ENCODE measurements around the gene PAK2.
"Not testable (repeated sequence)": the region's sequence is repeated elsewhere in the genome, so short reads cannot be mapped to it uniquely, and the experiment has no call there.

PAK2 gene

DNA sequence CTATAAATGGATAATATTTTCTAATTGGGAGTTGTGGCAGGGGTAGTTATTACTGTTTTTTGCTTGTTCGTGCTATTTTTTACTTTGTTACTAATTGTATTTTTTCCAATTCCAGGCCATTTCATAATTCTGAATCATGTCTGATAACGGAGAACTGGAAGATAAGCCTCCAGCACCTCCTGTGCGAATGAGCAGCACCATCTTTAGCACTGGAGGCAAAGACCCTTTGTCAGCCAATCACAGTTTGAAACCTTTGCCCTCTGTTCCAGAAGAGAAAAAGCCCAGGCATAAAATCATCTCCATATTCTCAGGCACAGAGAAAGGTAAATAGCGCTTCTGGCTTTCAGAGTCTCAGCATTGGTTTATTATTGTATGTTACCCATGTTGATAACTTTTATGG lies 42.9 kb downstream of the PAK2 start:
- no peak for DNase-seq (ENCODE audit: low read depth in 1 of 2, low spot score in 1 of 2)

DNA sequence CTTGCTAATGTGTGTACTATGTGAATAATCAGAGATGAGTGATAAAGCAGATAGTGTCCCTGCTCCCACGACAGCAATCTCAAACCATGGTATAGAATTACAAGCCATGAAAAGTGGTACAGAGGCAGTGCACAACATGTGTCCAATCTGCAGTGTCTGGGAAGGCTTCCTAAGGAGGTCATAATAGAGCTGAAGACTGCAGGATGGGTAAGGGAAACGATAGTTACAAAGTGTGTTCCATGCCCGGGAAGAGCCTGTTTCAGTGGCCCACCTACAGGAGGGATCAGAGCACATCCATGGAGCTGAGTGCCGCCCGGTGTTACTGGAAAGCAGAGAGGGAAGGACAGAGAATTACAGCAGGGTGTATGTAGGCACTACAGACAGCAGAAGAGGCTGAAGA lies 48.9 kb downstream of the PAK2 start:
- no peak for DNase-seq (ENCODE audit: low read depth in 1 of 2, low spot score in 1 of 2)

GRCh38 chr3:196789885-196790359 lies 50.3 kb downstream of the PAK2 start:
- DNase-seq (ENCODE audit: low read depth in 1 of 2, low spot score in 1 of 2) = no peak

GRCh38 chr3:196790636-196791035 lies 51.0 kb downstream of the PAK2 start:
- DNase-seq (ENCODE audit: low read depth in 1 of 2, low spot score in 1 of 2) = no peak

GRCh38 chr3:196792771-196793170 lies 53.1 kb downstream of the PAK2 start:
- DNase-seq (ENCODE audit: low read depth in 1 of 2, low spot score in 1 of 2) = no peak

DNA sequence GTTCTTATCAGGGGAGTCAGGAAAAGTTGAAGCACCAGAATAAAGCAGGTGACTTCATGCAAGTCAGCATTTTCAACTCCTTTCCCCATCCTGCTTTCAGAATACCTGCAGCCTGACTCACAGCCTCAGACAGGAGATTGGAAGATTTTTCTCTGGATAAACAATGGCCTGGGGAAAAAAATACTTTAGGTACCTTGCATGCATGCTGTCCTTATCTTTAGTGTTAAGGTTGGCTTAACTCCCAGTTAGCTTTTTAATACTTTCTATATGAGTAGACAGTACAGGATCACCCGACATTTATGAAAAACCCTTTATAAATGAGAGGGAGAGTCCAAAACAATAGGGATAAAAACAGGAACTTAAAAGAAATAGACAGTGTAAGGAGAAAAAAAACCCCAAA lies 53.6 kb downstream of the PAK2 start:
- DNase-seq (ENCODE audit: low read depth in 1 of 2, low spot score in 1 of 2) = no peak

- DNase-seq (ENCODE audit: low read depth in 1 of 2, low spot score in 1 of 2) = no peak
These were observed 54.8 kb downstream of the PAK2 start for GRCh38 chr3:196794467-196794866.

- DNase-seq (ENCODE audit: low read depth in 1 of 2, low spot score in 1 of 2) = no peak
These were observed 56.7 kb downstream of the PAK2 start for GRCh38 chr3:196796317-196796716.

DNA sequence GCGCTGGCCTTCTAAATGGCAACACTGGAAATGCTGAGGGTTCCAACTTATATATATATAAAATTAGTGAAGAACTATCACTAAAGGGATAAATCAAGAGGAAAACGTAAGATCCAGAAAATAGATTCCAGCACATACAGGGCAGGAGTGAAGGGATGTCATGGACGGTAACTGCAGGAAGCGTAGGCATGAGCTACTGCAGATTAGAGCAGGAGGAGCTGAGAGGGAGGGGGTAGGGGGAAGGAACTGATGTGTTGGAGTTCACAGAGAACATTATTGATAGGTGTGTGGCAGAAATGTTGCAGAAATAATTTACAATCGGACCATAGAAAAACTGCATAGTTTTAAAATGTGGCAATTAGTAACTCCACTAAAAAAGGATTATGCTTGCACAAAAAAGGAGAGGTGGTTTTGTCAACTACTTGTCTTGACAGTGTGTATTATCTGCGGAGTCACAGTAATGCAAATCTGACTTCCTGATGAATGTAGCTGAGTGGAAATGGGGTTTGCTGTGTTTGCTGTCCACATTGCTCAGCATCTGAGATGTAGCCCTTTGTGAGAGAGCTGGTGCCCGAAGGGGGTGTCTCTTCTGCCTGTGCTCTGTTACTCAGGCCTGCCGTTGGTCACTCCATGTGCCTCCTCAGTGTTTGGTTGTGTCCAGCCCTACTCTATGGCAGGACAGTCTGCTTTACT lies 61.2 kb downstream of the PAK2 start:
- DNase-seq (ENCODE audit: low read depth in 1 of 2, low spot score in 1 of 2) = no peak

DNA sequence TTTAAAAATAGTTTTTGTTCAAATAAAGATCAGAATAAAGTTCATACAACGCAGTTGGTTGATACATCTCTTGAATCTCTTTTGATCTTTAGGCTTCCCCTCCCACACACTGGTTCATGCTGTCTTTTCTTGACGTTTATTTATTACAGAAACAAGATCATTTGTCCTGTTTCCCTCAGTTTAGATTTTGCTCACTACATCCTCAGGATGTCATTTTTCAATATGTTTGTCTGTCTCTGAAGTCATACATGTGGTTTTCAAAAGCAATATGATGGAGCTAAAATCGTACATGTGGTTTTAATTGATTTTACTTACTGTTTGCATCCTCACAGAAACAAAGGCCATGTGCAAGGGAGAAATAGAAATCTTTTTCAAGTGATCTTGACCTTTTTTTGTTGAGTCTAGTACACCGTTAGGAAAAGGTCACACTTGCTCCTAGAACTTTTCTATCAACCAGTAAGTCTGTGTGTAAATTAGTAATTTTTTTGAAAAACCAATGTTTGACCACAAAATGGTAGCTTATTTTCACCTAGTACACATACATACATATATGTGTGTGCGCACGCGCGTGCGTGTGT lies 64.3 kb downstream of the PAK2 start:
- no peak for DNase-seq (ENCODE audit: low read depth in 1 of 2, low spot score in 1 of 2)

- no peak for DNase-seq (ENCODE audit: low read depth in 1 of 2, low spot score in 1 of 2)
These were observed 65.1 kb downstream of the PAK2 start for GRCh38 chr3:196804773-196805172.

DNA sequence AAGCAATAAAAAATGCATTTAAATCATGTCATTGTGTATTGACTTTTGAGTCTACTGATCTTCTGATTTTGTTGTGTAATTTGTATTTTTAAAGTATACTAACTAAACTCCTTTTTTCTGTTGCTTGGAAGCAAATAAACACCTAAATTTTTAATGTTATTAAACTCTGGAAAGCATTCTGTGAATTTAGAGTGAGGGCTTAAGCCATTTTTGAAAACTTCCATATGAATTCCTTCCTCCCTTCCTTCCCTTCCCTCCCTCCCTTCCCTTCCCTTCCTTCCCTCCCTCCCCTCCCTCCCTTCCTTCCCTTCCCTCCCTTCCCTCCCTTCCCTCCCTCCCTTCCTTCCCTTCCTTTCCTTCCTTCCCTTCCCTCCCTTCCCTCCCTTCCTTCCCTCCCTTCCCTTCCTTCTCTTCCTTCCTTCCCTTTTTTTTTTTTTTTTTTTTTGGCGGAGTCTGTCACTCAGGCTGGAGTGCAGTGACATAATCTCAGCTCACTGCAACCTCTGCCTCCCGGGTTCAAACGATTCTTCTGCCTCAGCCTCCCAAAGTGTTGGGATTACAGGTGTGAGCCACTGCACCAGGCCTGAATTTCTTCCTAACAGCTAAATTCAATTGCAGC lies 71.4 kb downstream of the PAK2 start:
- no peak for DNase-seq (ENCODE audit: low read depth in 1 of 2, low spot score in 1 of 2)

- DNase-seq (ENCODE audit: low read depth in 1 of 2, low spot score in 1 of 2) = no peak
These were observed 73.2 kb downstream of the PAK2 start for GRCh38 chr3:196812853-196813252.

- DNase-seq (ENCODE audit: low read depth in 1 of 2, low spot score in 1 of 2) = no peak
These were observed 74.2 kb downstream of the PAK2 start for GRCh38 chr3:196813903-196814302.

DNA sequence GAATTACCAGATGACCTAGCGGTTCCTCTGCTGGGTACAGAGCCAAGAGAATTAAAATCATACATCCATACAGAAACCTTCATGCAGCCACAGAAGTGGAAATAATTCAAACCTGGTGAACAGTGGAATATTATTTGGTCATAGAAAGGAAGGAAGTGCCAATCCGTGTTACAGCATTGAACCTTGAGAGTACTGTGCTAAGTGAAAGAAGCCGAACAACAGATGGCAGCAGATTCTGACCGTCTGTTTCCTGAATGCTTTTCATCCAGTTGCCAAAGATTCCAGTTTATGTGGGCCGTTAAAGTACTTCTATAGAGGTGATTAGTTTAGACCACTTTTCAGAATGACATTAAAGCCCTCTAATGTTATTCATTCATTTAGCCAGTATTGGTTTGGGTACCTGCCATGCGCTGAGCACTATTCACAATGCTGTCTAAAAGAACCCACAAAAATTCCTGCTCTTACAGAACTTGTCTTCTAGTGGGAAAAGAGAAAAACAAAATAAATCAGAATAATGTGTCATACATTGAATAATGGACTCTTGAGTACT lies 82.2 kb downstream of the PAK2 start:
- DNase-seq (ENCODE audit: low read depth in 1 of 2, low spot score in 1 of 2) = no peak

- DNase-seq (ENCODE audit: low read depth in 1 of 2, low spot score in 1 of 2) = not testable (repeated sequence)
These were observed 90.0 kb downstream of the PAK2 start for GRCh38 chr3:196829651-196830050.

- DNase-seq (ENCODE audit: low read depth in 1 of 2, low spot score in 1 of 2) = no peak
These were observed 95.4 kb downstream of the PAK2 start for GRCh38 chr3:196835086-196835485.

GRCh38 chr3:196836626-196837025 lies 97.0 kb downstream of the PAK2 start:
- DNase-seq (ENCODE audit: low read depth in 1 of 2, low spot score in 1 of 2) = not testable (repeated sequence)

GRCh38 chr3:196837819-196838420 lies 98.3 kb downstream of the PAK2 start:
- DNase-seq (ENCODE audit: low read depth in 1 of 2, low spot score in 1 of 2) = peak; percentile 36 to 42

DNA sequence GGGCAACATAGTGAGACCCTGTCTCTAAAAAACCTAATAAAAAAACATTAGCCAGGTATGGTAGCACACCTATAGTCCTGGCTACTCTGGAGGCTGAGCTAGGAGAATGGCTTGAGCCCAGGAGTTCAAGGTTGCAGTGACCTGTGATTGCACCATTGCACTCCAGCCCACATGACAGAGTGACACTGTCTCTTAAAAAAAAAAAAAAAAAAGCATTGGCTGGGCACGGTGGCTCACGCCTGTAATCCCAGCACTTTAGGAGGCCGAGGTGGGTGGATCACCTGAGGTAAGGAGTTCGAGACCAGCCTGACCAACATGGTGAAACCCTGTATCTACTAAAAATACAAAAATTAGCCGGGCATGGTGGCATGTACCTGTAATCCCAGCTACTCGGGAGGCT lies 99.7 kb downstream of the PAK2 start:
- not testable (repeated sequence) for DNase-seq (ENCODE audit: low read depth in 1 of 2, low spot score in 1 of 2)

DNA sequence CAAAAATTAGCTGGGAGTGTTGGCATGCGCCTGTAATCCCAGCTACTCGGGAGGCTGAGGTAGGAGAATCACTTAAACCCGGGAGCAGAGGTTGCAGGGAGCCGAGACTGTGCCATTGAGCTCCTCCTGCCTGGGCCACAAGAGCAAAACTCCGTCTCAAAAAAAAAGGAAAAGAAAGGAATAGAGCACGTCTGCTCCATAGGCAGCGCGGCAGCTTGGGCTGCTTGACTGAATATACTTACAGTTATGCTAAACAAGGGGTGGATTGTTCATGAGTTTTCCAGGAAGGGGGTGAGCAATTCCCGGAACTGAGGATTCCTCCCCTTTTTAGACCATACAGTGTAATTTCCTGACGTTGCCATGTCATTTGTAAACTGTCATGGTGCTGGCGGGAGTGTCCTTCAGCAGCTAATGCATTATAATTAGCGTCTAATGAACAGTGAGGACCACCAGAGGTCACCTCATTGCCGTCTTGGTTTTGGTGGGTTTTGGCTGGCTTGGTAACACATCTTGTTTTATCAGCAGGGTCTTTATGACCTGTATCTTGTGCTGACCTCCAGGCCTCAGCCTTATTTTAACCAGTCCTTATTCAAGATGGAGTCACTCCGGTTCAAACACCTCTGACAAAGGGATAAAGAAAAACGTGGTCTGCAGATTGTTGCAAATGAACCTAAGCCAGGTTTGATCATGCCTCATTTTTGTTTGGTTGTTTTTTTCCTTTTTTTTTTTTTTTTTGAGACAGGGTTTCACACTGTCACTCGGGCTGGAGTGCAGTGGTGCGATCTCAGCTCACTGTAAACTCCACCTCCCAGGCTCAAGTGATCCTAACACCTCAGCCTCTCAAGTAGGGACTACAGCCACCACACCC lies 103.1 kb downstream of the PAK2 start:
- DNase-seq (ENCODE audit: low read depth in 1 of 2, low spot score in 1 of 2) = no peak

Measured in activated T-helper 1 cell treated with anti-CD3 and anti-CD28 coated beads, Interleukin-2, amount 50 U/mL, for 16 hours (primary cell).